Naive B cell (primary cell): ENCODE measurements around the gene AK9. TPM values are rescaled to one million over a fixed set of nuclear protein-coding genes. Genes with fewer than 3 reads are reported as not detected.
A peak's percentile ranks its signal among the peaks of the same experiment; 100 is the strongest.

Experiments used
- ATAC-seq, 2 donors: fragments of 150-1000 bp; cut with Tn5 transposase; 2 replicates each; pipeline ENCODE4 v1.10.0; 2021; ENCODE audit warnings: low read depth in 2 of 2, mild to moderate bottlenecking in 2 of 2, moderate library complexity in 2 of 2
- DNase-seq: peaks from one replicate; pipeline ENCODE4 v3.0.0; 2022
- H3K27ac Mint-ChIP-seq, 6 donors: one replicate each; pipeline ENCODE4 v1.8.0; 2020 to 2022; ENCODE audit warnings: mild to moderate bottlenecking in 6 of 6, mixed read lengths in 6 of 6, moderate library complexity in 5 of 6, inconsistent platforms in 2 of 6
- H3K27me3 Mint-ChIP-seq, 3 donors: one replicate each; pipeline ENCODE4 v1.8.0; 2021 to 2022; ENCODE audit warnings: mixed read lengths in 3 of 3, mild to moderate bottlenecking in 1 of 3
- H3K36me3 Mint-ChIP-seq, 2 donors: one replicate each; pipeline ENCODE4 v1.8.0; 2020 to 2022; ENCODE audit warnings: mixed read lengths in 2 of 2, inconsistent platforms in 1 of 2, mild to moderate bottlenecking in 1 of 2
- H3K4me1 Mint-ChIP-seq, 3 donors: one replicate each; pipeline ENCODE4 v1.8.0; 2020 to 2022; ENCODE audit warnings: mixed read lengths in 3 of 3, inconsistent platforms in 1 of 3, mild to moderate bottlenecking in 1 of 3, moderate library complexity in 1 of 3
- H3K4me3 Mint-ChIP-seq, 8 donors: one replicate each; pipeline ENCODE4 v1.8.0; 2020 to 2022; ENCODE audit warnings: mild to moderate bottlenecking in 8 of 8, mixed read lengths in 8 of 8, moderate library complexity in 8 of 8, inconsistent platforms in 2 of 8
- H3K9me3 Mint-ChIP-seq, 7 donors: one replicate each; pipeline ENCODE4 v1.8.0; 2020 to 2022; ENCODE audit warnings: mixed read lengths in 7 of 7, mild to moderate bottlenecking in 5 of 7, inconsistent platforms in 2 of 7, moderate library complexity in 1 of 7
- polyA plus RNA-seq, 6 donors: library from polyadenylated mRNA; unstranded; fragments of 300-500 nt; fragmentation: Illumina TruSeq; gene quantifications; one replicate each; pipeline ENCODE4 v1.2.3, GENCODE V29; 2021; ENCODE audit warnings: low read depth in 6 of 6

The AK9 gene
- polyA plus RNA-seq, 6 donors from 2014 or later: 6.8 to 23.5 (median 15.9) TPM

GRCh38 chr6:109653264-109653663 lies 37.7 kb downstream of the AK9 start:
- ATAC-seq (no peak), DNase-seq (no peak)
- peak overlapping the region in 1 of 6 donors; percentile 83 for H3K27ac Mint-ChIP-seq
- H3K36me3 Mint-ChIP-seq: peaks cover 10 to 15% of the 10 kb centered on the region in 2 donors
- H3K4me3 Mint-ChIP-seq: no peak overlapping the region
- H3K9me3 Mint-ChIP-seq: peaks cover 0 to 3% (median 2%) of the 10 kb centered on the region in 7 donors
- H3K27me3 Mint-ChIP-seq: no peaks in the 10 kb centered on the region
- peaks cover 0 to 5% (median 0%) of the 10 kb centered on the region in 3 donors for H3K4me1 Mint-ChIP-seq

- H3K36me3 Mint-ChIP-seq: peaks cover 40 to 44% of the 10 kb centered on the region in 2 donors
- H3K27me3 Mint-ChIP-seq: no peaks in the 10 kb centered on the region
Observed at GRCh38 chr6:109644131-109644530, 46.9 kb downstream of the AK9 start.

GRCh38 chr6:109632405-109632804 lies 58.6 kb downstream of the AK9 start:
- peak overlapping the region in 1 of 6 donors; percentile 34 for H3K27ac Mint-ChIP-seq
- peaks cover 13 to 26% of the 10 kb centered on the region in 2 donors for H3K36me3 Mint-ChIP-seq
- ATAC-seq (no peak), DNase-seq (no peak)
- no peaks in the 10 kb centered on the region for H3K4me1 Mint-ChIP-seq
- H3K4me3 Mint-ChIP-seq: no peak overlapping the region
- peaks cover 0 to 2% (median 0%) of the 10 kb centered on the region in 7 donors for H3K9me3 Mint-ChIP-seq
- H3K27me3 Mint-ChIP-seq: no peaks in the 10 kb centered on the region

More at GRCh38 chr6:109644131-109644530, 46.9 kb downstream of the AK9 start:
- DNase-seq (no peak), ATAC-seq (no peak)
- peaks cover 0 to 13% (median 4%) of the 10 kb centered on the region in 7 donors for H3K9me3 Mint-ChIP-seq
- peak overlapping the region in 1 of 6 donors; percentile 45 for H3K27ac Mint-ChIP-seq
- no peak overlapping the region for H3K4me3 Mint-ChIP-seq
- H3K4me1 Mint-ChIP-seq: no peaks in the 10 kb centered on the region

- Mint-ChIP-seq H3K36me3 (peaks cover 15 to 26% of the 10 kb centered on the region in 2 donors), H3K4me1 (no peaks in the 10 kb centered on the region), H3K27ac (no peak overlapping the region), H3K4me3 (no peak overlapping the region), H3K27me3 (no peaks in the 10 kb centered on the region), H3K9me3 (peaks cover 0 to 2% (median under 1%) of the 10 kb centered on the region in 7 donors)
- no peak for DNase-seq
- ATAC-seq: no peak
Observed at GRCh38 chr6:109631403-109631802, 59.6 kb downstream of the AK9 start.

GRCh38 chr6:109628158-109629000 lies 62.6 kb downstream of the AK9 start:
- DNase-seq: no peak
- no peak for ATAC-seq
- Mint-ChIP-seq H3K27ac (no peak overlapping the region), H3K36me3 (peaks cover 27 to 29% of the 10 kb centered on the region in 2 donors), H3K4me3 (no peak overlapping the region), H3K9me3 (peaks cover 0 to 18% (median 11%) of the 10 kb centered on the region in 7 donors), H3K4me1 (no peaks in the 10 kb centered on the region), H3K27me3 (no peaks in the 10 kb centered on the region)

GRCh38 chr6:109626311-109626710 lies 64.7 kb downstream of the AK9 start:
- ATAC-seq: no peak
- Mint-ChIP-seq H3K36me3 (peaks cover 12 to 14% of the 10 kb centered on the region in 2 donors), H3K4me1 (no peaks in the 10 kb centered on the region)

GRCh38 chr6:109625199-109625598 lies 65.8 kb downstream of the AK9 start:
- peaks cover 0 to 18% (median 11%) of the 10 kb centered on the region in 7 donors for H3K9me3 Mint-ChIP-seq
- no peak for DNase-seq
- no peaks in the 10 kb centered on the region for H3K4me1 Mint-ChIP-seq
- H3K27ac Mint-ChIP-seq: peak overlapping the region in 1 of 6 donors; percentile 35
- peaks cover 3 to 14% of the 10 kb centered on the region in 2 donors for H3K36me3 Mint-ChIP-seq
- H3K4me3 Mint-ChIP-seq: no peak overlapping the region
- no peaks in the 10 kb centered on the region for H3K27me3 Mint-ChIP-seq
- no peak for ATAC-seq

More at GRCh38 chr6:109626311-109626710, 64.7 kb downstream of the AK9 start:
- H3K27me3 Mint-ChIP-seq: no peaks in the 10 kb centered on the region
- H3K4me3 Mint-ChIP-seq: no peak overlapping the region
- peaks cover 0 to 18% (median 11%) of the 10 kb centered on the region in 7 donors for H3K9me3 Mint-ChIP-seq
- no peak for DNase-seq
- H3K27ac Mint-ChIP-seq: no peak overlapping the region

GRCh38 chr6:109623288-109623687 lies 67.7 kb downstream of the AK9 start:
- peaks cover 0 to 18% (median 11%) of the 10 kb centered on the region in 7 donors for H3K9me3 Mint-ChIP-seq
- H3K4me1 Mint-ChIP-seq: no peaks in the 10 kb centered on the region
- H3K36me3 Mint-ChIP-seq: peaks cover 3 to 14% of the 10 kb centered on the region in 2 donors
- no peak for DNase-seq
- no peaks in the 10 kb centered on the region for H3K27me3 Mint-ChIP-seq
- no peak for ATAC-seq
- H3K27ac Mint-ChIP-seq: no peak overlapping the region
- no peak overlapping the region for H3K4me3 Mint-ChIP-seq

- Mint-ChIP-seq H3K27me3 (no peaks in the 10 kb centered on the region), H3K4me1 (peaks cover 6 to 9% (median 6%) of the 10 kb centered on the region in 3 donors), H3K27ac (peak overlapping the region in 1 of 6 donors; percentile 26), H3K9me3 (peaks cover 0 to 8% (median 4%) of the 10 kb centered on the region in 7 donors), H3K4me3 (no peak overlapping the region), H3K36me3 (peaks cover 32 to 37% of the 10 kb centered on the region in 2 donors)
- no peak for DNase-seq
- ATAC-seq: no peak
Observed at GRCh38 chr6:109612268-109612667, 78.7 kb downstream of the AK9 start.

- DNase-seq (no peak), ATAC-seq (no peak)
- Mint-ChIP-seq H3K4me3 (no peak overlapping the region), H3K36me3 (peaks cover 33 to 37% of the 10 kb centered on the region in 2 donors), H3K9me3 (peaks cover 0 to 8% (median 4%) of the 10 kb centered on the region in 7 donors), H3K27me3 (no peaks in the 10 kb centered on the region), H3K27ac (no peak overlapping the region), H3K4me1 (peaks cover 6 to 9% (median 6%) of the 10 kb centered on the region in 3 donors)
Observed at GRCh38 chr6:109611502-109611901, 79.5 kb downstream of the AK9 start.

- DNase-seq (no peak), ATAC-seq (no peak)
- Mint-ChIP-seq H3K36me3 (peaks cover 38 to 42% of the 10 kb centered on the region in 2 donors), H3K4me1 (peaks cover 6 to 9% (median 6%) of the 10 kb centered on the region in 3 donors), H3K4me3 (no peak overlapping the region), H3K27ac (peak overlapping the region in 2 of 6 donors; percentile 0 to 10), H3K9me3 (peaks cover 0 to 8% (median 4%) of the 10 kb centered on the region in 7 donors), H3K27me3 (no peaks in the 10 kb centered on the region)
Observed at GRCh38 chr6:109610590-109610989, 80.4 kb downstream of the AK9 start.

GRCh38 chr6:109609737-109610136 lies 81.3 kb downstream of the AK9 start:
- no peak overlapping the region for H3K27ac Mint-ChIP-seq
- no peak for ATAC-seq
- H3K9me3 Mint-ChIP-seq: peaks cover 0 to 8% (median 4%) of the 10 kb centered on the region in 7 donors
- no peak overlapping the region for H3K4me3 Mint-ChIP-seq
- no peak for DNase-seq
- H3K4me1 Mint-ChIP-seq: peaks cover 5 to 6% (median 6%) of the 10 kb centered on the region in 3 donors
- H3K36me3 Mint-ChIP-seq: peaks cover 43 to 48% of the 10 kb centered on the region in 2 donors
- H3K27me3 Mint-ChIP-seq: no peaks in the 10 kb centered on the region

GRCh38 chr6:109606359-109606758 lies 84.6 kb downstream of the AK9 start:
- H3K9me3 Mint-ChIP-seq: peaks cover 2 to 11% (median 6%) of the 10 kb centered on the region in 7 donors
- no peaks in the 10 kb centered on the region for H3K27me3 Mint-ChIP-seq
- peaks cover 5 to 6% (median 6%) of the 10 kb centered on the region in 3 donors for H3K4me1 Mint-ChIP-seq
- H3K27ac Mint-ChIP-seq: no peak overlapping the region
- DNase-seq (no peak), ATAC-seq (no peak)
- H3K4me3 Mint-ChIP-seq: no peak overlapping the region
- H3K36me3 Mint-ChIP-seq: peaks cover 30 to 40% of the 10 kb centered on the region in 2 donors

GRCh38 chr6:109595998-109596397 lies 95.0 kb downstream of the AK9 start:
- H3K27me3 Mint-ChIP-seq: no peaks in the 10 kb centered on the region
- H3K27ac Mint-ChIP-seq: no peak overlapping the region
- peaks cover 4 to 33% (median 21%) of the 10 kb centered on the region in 7 donors for H3K9me3 Mint-ChIP-seq
- DNase-seq: no peak
- peaks cover 5 to 30% of the 10 kb centered on the region in 2 donors for H3K36me3 Mint-ChIP-seq
- ATAC-seq: no peak
- no peak overlapping the region for H3K4me3 Mint-ChIP-seq
- no peaks in the 10 kb centered on the region for H3K4me1 Mint-ChIP-seq
